HG03060 (cell line): ENCODE data around the gene MYO1C.
"Not testable (repeated sequence)": the region's sequence is repeated elsewhere in the genome, so short reads cannot be mapped to it uniquely, and the experiment has no call there.

ENCODE experiments used
- ATAC-seq: cut with Tn5 transposase; IDR thresholded peaks from one replicate; pipeline ENCODE4 v1.9.1; 2021; ENCODE audit warnings: low read depth, moderate number of reproducible peaks; ENCODE audit not compliant: unreplicated experiment

Gene MYO1C, protein sequence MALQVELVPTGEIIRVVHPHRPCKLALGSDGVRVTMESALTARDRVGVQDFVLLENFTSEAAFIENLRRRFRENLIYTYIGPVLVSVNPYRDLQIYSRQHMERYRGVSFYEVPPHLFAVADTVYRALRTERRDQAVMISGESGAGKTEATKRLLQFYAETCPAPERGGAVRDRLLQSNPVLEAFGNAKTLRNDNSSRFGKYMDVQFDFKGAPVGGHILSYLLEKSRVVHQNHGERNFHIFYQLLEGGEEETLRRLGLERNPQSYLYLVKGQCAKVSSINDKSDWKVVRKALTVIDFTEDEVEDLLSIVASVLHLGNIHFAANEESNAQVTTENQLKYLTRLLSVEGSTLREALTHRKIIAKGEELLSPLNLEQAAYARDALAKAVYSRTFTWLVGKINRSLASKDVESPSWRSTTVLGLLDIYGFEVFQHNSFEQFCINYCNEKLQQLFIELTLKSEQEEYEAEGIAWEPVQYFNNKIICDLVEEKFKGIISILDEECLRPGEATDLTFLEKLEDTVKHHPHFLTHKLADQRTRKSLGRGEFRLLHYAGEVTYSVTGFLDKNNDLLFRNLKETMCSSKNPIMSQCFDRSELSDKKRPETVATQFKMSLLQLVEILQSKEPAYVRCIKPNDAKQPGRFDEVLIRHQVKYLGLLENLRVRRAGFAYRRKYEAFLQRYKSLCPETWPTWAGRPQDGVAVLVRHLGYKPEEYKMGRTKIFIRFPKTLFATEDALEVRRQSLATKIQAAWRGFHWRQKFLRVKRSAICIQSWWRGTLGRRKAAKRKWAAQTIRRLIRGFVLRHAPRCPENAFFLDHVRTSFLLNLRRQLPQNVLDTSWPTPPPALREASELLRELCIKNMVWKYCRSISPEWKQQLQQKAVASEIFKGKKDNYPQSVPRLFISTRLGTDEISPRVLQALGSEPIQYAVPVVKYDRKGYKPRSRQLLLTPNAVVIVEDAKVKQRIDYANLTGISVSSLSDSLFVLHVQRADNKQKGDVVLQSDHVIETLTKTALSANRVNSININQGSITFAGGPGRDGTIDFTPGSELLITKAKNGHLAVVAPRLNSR

DNA sequence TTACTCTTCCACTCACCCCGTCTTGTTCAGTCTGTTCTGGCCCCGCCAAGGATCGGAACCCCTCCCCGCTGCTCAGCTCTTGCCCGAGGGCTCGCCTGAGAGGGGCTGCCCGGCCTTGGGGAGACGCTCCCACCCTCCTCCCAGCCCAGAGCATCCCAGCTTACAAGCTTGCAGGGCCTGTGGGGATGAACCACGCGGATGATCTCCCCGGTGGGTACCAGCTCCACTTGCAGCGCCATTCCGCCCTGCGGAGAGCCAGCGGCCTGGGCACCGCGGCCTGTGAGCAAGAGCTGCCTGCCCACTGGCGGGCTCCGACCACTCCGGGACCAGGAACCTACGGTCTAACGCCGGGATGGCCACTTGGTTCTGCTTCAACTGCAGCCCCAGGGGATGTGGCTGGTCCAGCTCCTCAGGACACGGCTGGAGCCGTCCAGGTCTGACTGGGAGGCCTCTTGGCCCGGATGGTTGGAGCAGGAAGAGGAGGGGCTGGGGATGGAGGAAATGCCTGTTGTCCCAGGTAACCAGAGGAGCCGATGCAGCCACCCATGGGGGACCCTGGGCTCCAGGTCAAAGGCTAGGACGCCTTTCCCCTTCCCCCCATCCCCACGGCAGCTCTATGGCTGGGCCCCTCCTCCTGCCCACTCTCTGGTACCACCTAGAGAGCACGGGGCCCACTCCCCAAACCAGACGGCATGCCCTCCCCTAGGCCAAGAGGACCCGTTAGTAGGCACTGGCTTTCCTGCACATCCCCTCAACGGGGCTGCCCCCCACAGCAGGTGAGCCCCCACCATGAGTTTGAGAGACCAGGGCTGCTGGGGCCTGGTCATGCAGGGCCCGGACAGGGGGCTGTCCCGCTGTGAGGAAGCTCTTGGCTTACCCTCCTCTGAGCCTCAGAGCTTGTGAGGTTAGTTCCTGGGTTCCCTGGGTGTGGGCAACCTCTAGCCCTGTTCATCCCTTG is at the start of gene MYO1C:
MYO1C (minus strand) TSS at position 438 of the 958 bp plus-strand sequence; CDS start at position 239, 199 bp downstream.
- ATAC-seq, result no peak

- ATAC-seq, result no peak
Measured at GRCh38 chr17:1541367-1541904, 49.0 kb upstream of the MYO1C start.

GRCh38 chr17:1539811-1540210 is 47.3 kb upstream of the MYO1C start:
- ATAC-seq, result no peak

- ATAC-seq, result no peak
Measured at GRCh38 chr17:1535737-1536136, 43.3 kb upstream of the MYO1C start.

DNA sequence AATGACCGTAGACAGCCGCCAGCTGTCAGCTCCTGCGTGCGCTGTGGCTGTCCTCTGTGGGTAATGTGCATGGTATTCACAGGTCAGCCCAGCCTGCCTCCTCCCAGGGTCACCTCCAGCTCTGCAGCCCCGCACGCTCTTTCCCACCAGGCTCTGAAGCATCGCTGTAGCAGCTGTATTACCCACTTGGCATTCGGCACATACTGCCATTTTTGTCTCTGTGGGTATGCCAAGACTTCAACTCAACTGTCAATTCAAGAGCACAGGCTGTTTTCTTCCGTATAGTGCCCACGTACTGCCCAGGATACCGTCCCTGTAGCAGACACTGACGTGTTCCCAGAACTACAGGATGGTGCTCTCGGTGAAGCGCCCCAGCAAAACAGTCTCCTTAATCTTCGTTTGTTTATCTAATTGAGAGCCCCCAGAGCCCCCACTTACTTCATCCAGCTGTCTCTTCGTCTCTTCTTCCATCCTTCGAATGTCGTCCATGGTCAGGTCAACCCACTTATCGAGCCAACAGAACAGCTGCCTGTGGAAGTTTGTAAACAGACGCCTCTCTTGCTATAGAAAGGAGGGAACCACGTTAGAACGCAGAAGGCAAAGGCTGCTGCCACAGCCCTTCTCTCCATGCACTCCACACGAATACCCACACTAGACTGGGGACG is 41.3 kb upstream of the MYO1C start:
- no peak for ATAC-seq

- ATAC-seq, result no peak
Measured at GRCh38 chr17:1532836-1533602, 40.5 kb upstream of the MYO1C start.

DNA sequence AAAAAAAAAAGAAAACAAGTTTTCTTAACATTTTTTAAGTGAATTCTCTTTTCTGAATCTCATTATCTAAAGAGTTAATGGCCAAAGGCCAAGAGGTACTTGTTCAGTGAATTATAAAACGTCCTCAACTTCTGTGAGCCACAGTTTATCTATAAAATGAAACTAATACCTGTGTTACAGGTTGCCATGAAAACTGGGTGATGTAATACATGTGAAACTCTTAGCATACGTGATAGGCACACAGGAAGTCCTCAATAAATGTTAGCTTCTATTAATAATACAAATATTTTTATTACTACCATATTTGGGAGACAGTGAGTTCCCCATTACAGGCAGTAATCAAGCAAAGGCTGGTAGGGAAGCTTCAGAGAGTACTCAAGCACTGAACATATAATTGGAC is 37.4 kb upstream of the MYO1C start:
- ATAC-seq, result no peak

GRCh38 chr17:1526876-1527275 is 34.4 kb upstream of the MYO1C start:
- ATAC-seq, result not testable (repeated sequence)

DNA sequence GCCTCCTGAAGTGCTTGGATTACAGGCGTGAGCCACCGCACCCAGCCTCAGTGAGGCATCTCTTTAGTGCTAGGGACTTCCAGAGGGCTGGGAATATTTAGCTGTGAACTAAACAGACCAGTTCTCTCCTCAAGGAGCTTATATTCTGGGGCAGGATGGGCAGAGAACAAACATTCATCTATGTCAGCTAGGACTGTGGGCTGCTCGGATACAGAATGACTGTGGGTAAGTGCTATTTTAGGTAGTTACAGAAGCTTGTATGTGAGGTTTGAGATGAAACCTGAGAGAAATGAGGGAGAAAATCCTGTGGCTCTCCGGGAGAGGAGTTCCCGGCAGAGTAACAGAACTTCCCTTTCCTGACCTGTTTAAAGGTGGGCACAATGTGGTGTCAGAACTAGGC is 30.1 kb upstream of the MYO1C start:
- no peak for ATAC-seq

- no peak for ATAC-seq
Measured at GRCh38 chr17:1521086-1521640, 28.7 kb upstream of the MYO1C start.

- no peak for ATAC-seq
Measured at GRCh38 chr17:1519678-1520077, 27.2 kb upstream of the MYO1C start.

DNA sequence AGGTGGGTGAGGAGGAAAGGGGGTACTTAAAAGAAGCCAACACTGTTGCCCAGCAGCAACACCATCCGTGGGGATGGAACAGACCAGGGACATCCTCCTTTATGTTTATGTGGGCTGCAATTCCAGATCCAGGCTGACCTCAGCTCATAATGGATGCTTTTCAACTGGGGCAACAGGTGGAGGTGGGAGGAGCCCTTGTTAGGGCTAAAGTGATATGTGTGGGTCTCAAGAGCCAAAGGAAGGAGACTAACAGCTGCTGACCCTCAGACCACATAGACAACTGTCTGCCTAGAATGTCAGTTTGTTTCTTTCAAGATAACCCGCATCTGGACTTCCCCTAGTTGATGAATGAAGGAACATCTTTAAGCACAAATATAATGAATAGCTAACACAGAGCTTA is 25.9 kb upstream of the MYO1C start:
- ATAC-seq, result no peak

DNA sequence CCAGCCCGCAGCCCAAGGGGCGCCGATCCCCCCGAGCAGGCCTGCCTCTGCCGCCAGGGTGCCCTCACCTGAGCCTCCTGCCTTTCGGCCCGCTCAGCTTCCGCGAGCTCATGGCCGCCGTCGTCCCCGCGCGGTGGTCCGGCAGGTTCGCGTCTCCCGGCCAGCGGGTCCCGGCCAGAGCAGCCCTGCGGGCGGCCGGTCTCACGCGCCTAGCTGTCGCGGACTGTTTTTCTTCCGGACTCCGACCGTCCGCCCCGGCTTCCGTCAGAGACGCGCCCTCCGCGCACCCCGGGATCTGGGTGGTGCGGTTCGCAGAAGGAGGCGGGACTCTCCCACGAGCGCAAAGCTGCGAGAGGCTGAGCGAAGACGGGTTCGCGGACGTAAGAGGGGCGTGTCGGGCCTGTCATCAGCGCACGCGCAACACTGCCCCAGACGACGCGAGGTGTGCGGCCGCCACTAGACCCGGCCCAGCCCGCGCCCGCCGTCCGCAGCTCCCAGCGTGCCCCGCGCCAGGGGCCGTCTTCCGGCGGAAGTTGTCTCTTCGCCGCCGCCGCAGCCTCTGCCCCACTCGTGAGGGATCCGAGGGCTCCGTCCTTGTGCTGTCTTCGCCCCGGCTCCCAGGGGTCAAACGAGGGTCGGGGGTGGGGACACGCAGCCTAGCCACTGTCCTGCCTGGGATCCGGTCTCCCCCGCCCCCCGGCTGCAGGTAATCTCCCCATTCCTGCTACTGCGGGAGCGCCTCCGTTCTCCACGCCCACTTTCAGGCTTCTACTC is 24.1 kb upstream of the MYO1C start, which contains the start of gene INPP5K:
INPP5K (minus strand) TSS at position 225 of the 774 bp plus-strand sequence; CDS start at position 112, 113 bp downstream.
- ATAC-seq, result peak; percentile 83

DNA sequence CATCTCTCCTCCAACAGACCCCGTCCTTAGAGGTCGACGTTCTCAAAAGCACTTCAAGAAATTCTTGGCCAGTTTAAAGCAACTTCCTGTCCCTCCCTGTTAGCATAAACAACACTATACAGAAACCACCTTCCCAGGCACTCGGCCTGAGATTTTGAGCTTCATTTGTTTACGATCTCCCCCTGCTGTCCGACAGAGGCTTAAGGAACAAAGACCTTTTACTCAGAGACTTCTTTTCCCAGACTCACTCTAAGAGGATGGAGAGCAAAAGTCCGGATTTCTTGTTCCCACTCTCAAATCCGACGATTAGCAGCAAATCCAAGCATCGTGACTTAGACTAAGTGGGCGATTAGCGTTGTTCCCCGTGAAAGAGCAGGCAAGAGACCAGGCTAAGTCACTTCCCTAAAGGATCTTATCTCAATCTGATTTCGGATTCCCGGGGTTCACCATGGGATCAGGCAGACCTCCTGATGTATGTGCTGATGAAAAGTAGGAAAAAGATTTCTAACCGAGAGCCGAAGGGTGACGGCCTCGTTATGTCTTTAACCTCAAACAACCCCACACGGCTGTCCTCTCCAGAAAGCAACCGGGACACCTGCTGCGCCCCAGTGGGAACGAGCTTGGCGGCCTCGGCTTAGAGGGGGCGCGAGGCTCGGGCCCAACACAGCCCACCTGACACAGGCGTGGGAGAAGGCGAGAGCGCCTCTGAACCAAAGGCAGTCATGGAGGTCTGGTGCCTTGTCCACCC is 23.3 kb upstream of the MYO1C start:
- ATAC-seq, result no peak

DNA sequence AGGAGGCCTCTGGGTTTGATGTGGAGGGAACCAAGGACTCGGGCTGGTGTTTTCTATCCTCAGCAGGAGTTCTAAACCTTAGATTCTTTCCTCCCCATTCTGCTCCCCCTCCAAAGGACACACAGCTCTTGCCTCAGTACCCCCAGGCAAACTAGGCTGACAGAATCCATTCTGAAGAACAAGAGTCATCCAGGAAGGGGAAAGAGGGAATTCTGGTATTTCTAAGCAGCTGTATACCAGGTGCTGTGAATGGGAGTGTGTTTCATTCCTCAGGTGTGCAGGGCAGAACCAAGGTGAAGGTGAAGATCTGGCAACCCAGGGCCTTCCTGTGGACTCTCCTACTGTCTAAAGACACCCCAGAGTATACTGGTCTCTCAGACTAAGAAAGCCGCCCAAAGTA is 19.9 kb upstream of the MYO1C start:
- ATAC-seq, result no peak

DNA sequence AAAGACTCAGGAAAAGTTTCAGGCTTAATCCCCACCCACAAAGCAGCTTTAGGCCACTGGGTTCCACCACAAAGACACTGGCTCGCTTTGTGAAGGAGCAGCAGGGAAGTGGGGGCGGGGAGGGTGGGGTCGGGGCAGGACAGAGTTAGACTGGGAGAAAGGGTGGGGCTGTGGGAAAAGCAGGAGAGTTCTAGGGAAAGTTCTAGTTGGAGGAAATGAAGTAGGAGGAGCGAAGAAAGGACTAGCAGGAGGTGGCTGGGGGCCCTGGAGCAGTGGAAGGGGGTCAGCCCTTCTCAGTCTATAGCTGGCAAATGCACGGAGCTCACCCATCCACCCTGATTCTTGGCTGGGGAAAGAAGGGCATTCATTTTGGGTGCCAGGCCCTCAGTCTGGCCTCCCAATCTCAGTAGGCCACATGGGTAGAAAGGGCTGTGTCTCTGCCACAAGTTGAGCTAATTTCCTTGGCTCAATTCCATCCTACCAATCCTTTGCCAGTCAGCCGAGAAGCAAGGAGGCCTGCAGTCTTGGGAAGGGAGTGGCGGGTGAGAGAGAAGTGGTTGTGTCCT is 19.4 kb upstream of the MYO1C start:
- no peak for ATAC-seq
